ENCODE data around the gene MT1H. TPM values are rescaled to one million over a fixed set of nuclear protein-coding genes. Genes with fewer than 3 reads are reported as not detected.

The MT1H gene
- polyA plus RNA-seq, 12 donors = 1.1 to 179 (median 5.6) TPM; not detected in 8

DNA sequence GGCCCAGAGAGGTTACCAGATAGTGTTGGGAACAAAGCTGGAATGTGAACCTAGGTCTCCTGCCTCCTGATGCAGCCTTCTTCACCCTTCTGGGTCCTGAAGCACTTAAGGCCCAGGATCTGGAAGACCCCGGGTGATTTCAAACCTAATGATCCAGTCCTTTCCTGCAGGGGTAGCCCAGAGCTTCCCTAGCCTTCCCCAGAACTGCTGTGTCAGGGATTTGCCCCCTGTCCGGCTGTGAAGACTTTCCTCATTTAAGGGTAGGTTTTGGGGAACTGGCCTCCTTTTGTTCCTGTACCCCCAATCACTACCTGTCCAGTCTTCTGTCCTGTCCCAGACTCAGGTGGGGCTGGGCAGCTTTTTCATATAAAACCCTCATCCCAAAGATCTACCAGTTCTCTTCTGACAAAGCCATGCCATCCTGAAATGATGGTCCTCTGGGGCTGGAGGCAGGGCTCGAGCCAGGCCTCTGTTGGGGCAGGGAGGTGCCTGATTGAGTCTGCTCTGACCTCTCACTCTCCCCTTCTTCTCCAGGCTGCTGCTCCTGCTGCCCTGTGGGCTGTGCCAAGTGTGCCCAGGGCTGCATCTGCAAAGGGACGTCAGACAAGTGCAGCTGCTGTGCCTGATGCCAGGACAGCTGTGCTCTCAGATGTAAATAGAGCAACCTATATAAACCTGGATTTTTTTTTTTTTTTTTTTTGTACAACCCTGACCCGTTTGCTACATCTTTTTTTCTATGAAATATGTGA lies 14.0 kb downstream of the MT1H start:
- DNase-seq = no peak

DNA sequence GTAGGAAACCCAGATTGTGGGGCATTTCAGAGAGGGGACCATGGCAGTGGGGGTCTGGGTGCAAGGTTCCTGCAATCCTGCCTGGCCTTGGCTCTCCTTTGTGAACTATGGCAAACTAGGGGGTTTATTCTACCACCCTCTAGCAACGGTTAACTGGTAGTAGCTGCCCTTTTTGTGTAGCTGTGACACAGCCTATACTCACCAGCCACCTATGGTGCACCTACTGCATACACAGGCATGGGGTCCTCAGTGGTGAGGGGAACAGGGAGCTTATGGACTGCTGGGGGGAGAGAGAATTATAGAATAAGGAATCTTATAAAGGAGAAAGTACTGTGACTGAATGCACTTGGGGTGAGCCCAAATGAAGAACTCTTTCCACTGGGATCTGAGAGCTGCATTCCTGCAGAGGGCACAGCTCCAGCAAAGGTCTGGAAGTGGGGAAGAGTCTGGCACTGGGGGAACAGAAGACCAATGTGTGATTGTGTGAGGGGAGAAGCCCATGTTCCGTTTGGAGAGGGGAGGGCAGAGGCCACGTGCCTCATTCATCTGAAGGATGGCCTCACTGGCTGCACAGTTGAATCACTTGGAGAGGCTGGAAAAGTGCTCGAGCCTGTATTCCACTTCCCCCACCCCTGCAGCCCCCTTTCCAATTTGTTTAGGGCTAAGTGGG lies 14.8 kb downstream of the MT1H start:
- DNase-seq = no peak

- DNase-seq = no peak
Observed at GRCh38 chr16:56684926-56685590, 15.4 kb downstream of the MT1H start.

- DNase-seq = no peak
Observed at GRCh38 chr16:56686758-56687157, 17.1 kb downstream of the MT1H start.

GRCh38 chr16:56688762-56689161 lies 19.1 kb downstream of the MT1H start:
- DNase-seq = no peak

GRCh38 chr16:56689171-56689570 lies 19.6 kb downstream of the MT1H start:
- no peak for DNase-seq

DNA sequence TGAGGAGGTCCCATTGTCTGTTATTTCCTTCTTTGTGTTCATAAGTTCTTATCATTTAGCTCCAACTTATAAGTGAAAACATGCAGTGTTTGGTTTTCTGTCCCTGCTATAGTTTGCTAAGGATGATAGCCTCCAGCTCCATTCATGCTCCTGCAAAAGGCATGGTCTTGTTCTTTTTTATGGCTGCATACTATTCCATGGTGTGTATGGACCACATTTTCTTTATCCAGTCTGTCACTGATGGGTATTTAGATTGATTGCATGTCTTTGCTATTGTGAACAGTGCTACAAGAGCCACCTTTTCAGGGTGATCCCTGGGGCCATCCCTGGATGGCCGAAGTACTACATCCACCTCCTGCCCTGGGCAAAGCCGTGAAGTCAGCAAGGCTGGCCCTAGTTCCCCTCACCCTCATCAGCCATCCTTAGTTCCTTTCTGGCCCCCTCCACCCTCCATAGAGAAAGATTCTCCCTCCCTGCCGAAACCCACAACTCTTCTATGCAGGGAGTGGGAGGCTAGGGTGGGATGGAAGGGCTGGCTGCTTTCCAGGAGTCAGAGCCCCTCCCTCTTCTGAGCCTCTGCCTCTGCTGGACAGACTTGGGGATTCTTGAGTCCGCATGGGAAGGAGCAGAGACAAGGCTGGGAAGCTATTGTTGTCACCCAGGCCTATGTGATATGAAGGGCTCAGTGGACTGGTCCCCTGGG lies 21.0 kb downstream of the MT1H start:
- no peak for DNase-seq

GRCh38 chr16:56691885-56692284 lies 22.3 kb downstream of the MT1H start:
- no peak for DNase-seq

- no peak for DNase-seq
Observed at GRCh38 chr16:56695246-56695645, 25.6 kb downstream of the MT1H start.

DNA sequence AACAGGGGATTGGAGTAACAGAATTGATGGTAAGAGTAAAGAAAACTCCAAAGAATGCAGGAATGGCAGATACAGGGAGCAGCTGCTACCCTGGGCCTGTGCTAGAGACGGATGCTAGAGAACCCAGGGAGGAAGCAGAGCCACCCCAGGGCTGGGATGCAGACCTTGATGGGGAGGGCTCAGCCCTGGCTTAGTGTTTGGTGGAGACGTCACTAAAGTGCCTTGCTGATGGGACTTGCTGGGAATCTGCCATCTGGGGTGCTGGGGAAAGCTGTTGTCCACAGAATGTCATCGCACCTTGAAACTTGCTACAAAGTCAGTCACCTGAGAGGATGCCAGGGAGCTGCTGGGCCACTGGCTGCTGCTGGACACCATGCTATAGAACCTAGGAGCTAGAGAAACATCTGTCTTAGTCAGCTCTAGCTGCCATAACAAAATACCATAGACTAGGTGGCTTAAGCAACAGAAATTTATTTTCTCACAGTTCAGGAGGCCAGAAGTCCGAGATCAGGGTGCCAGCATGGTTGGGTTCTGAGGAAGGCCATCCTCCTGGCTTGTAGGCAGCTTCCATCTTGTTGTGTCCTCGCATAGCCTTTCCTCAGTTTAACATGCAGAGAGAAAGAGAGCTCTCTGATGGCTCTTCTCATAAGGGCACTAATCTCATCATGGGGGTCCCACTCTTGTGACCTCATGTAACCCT lies 28.0 kb downstream of the MT1H start:
- DNase-seq = no peak

GRCh38 chr16:56700195-56700594 lies 30.6 kb downstream of the MT1H start:
- DNase-seq = no peak

DNA sequence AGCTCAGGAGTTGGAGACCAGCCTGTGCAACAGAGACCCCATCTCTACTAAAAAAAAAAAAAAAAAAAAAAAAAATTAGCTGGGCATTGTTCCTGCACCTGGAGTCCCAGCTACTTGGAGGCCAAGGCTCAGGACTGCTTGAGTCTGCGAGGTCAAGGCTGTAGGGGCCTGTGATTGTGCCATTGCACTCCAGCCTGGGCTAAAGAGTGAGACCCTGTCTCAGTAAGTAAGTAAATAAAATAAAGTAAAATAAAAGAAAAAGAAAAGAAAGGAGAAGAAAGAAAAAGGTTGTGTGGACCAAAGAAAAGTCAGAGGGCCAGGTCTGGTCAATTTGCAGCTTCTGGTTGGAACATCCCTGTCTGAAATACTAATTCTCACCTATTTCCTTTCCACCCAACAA lies 31.0 kb downstream of the MT1H start:
- DNase-seq = no peak

DNA sequence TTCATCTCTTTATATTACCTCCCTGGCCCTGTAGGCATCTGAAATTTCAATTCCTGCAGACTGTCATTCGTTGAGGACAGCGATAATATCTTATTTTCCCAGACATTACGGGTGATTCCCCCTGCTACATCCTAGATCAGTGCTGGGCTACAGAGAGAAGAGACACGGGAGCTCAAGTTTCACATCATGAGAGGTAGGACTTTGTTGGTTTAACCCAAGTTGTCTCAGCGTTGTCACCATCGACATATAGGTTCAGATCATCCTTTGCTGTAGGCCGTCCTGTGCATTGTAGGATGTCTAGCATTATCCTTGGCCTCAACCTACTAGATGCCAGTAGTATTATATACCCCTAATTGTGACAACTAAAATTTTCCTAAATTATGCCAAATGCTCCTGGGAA lies 31.9 kb downstream of the MT1H start:
- no peak for DNase-seq

DNA sequence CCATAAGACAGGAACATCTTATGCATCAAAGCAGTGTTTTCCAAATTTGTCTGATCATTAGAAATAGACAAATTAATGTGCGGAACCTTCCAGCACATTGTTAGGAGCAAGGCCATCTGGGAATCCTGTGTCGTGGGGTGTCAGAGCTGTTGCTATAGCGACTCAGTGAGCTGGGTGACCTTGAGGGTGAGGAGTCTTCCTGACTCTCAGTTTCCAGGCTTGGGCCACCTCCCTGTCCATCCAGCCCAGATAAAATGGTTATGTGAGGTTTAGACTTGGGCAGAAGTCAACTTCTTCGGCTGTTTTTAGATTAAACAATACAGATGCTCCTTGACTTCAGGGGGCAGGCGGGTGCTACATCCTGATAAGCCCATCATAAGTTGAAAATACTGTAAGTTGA lies 33.2 kb downstream of the MT1H start:
- DNase-seq = no peak

DNA sequence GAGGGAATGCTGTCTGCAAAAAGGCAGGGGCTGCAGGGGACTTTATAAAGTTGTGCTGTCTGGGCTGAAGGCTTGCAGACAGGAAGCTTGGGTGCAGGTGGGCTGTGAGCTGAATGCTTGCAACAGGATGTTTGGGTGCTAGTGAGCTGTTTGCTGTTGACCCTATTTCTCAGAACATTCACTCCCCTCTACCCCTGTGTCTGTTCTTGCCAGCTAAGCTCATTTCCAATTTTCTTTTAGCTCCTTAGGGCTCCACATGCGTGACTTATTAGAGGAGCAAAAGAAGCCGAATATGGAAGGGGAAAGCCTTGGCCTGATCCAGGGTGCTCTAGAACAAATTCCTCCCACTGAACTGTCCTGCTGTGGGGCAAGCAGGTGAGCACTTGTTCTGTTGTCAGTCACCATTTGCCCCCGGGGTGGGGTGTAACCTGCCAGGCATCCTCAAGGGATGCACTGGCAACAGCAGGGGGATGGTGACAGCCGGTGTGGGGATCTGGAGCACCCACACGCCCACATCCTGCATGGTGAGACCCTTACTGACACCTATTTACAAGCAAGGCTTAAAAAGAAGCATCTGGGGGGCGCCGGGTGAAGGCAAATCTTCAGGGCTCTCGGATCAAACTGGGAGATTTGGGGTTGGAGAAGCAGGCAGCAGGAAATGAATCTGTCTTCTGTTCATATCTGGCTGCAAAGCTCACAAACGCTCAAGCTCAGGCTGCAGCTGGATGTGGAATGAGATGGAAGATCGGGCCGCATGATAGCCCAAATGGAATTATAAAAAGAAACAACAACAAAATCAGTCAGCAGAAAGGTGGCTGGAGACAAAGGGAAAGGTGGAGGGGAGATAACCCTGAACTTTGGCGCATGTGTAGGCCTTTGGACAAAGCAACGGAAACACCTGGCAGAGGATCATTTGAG lies 39.2 kb downstream of the MT1H start:
- DNase-seq = no peak

DNA sequence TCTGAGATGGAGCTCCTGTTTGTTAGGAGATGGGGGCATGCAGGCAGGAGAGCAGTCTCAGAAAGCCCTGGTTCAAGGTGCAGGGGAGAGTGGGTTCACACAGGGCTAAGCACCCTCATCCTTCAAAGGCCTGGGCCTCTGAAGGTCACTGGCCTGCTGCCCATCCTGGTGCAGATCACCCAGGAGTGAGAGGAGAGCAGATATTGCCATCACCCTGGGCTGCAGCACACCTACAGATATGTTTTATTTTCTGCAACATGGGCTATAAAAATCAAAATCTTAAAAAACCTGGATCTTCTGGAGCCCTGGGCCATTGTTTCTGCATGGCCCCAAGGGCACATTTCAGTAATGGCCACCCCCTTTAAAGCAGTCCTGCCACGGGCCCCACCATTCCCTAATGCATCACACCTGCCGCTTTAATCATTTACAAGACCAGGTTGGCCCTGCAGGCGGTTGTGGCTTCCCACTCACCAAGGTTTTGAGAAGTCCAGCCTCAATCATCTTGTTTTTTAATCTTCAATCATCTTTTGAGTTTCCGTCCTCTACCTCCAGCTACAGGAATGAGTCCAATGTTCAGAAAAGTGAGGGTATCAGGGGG lies 39.9 kb downstream of the MT1H start:
- no peak for DNase-seq

DNA sequence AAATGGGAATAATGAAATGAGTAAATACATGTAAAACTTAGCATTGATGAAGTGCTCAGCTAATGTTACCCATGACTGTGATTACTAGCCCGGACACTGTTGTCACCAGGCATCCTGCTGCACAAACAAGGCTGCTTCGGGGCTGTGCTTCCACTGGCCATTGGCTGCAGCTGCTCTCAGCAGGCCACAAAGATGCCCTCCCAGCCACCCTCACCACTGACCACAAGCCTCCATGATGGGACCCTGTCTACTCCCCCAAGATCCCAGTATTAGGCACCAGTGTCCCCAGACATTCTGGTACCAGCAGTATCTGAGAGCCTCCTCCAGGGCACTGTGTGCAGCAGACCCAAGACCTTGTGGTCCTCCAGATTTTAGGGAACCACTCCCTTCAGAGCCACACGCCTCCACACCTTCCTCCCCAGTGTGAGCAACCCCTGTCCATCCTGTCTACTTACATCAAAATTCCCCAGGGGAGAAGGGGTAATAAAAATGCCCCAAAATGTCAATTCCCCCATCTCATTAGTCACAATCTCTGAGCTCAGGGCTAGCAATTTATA lies 40.6 kb downstream of the MT1H start:
- DNase-seq = no peak

DNA sequence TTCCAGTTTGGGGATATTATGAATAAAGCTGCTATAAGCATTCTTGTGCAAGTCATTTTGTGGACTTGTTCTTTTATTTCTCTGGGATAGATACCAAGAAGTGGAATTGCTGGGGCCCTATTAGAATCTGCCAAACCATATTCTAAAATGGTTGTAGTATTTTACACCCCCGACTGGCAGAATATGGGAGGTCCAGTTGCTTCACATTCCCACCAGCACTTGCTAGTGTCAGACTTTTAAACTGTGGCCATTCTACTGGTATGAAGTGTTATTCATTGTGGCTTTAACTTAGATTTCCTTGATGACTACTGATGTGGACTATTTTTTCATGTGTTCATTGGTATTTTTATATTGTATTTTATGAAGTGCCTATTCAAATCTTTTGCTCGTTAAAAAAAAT lies 42.2 kb downstream of the MT1H start:
- DNase-seq = no peak

GRCh38 chr16:56713794-56714193 lies 44.2 kb downstream of the MT1H start:
- no peak for DNase-seq

DNA sequence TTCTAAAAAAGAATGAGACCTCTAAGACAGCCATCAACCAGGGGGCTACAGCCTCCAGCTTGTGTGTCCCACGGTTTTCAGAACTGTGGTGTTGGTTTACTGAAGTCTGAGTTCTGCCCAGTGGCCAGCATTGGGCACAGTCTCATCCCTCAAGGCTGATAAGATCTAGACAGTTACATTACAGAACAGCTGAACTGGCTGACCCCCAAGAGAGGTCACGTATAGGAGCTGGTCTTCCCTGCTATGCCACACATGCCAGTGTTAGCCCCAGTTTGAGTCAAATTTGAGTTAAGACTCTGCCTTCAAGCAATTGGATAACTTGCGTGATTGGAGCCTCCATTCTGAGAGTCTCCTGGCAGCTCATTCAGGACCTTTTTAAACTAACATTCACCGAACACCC lies 45.5 kb downstream of the MT1H start:
- no peak for DNase-seq

All from muscle of arm (tissue), 12 donors.